Stimulated activated CD4-positive, alpha-beta T cell treated with anti-CD3 and anti-CD28 coated beads, Interleukin-4, amount 100 ng/mL, for 4 hours (primary cell): Measurements from ENCODE around the gene TNNT3.
"Not testable (repeated sequence)": the region's sequence is repeated elsewhere in the genome, so short reads cannot be mapped to it uniquely, and the experiment has no call there.

ENCODE experiments used
- DNase-seq, 2 experiments: peaks; one replicate each; pipeline ENCODE4 v3.0.0-alpha.2; 2020

The TNNT3 gene

GRCh38 chr11:1919391-1920127 lies at the start of gene TNNT3:
TNNT3 (plus strand) TSS chr11:1919703; CDS start chr11:1922875, 3,172 bp downstream.
- DNase-seq, result no peak

- DNase-seq, result no peak
These were observed 49.2 kb upstream of the TNNT3 start for GRCh38 chr11:1870326-1870696.

DNA sequence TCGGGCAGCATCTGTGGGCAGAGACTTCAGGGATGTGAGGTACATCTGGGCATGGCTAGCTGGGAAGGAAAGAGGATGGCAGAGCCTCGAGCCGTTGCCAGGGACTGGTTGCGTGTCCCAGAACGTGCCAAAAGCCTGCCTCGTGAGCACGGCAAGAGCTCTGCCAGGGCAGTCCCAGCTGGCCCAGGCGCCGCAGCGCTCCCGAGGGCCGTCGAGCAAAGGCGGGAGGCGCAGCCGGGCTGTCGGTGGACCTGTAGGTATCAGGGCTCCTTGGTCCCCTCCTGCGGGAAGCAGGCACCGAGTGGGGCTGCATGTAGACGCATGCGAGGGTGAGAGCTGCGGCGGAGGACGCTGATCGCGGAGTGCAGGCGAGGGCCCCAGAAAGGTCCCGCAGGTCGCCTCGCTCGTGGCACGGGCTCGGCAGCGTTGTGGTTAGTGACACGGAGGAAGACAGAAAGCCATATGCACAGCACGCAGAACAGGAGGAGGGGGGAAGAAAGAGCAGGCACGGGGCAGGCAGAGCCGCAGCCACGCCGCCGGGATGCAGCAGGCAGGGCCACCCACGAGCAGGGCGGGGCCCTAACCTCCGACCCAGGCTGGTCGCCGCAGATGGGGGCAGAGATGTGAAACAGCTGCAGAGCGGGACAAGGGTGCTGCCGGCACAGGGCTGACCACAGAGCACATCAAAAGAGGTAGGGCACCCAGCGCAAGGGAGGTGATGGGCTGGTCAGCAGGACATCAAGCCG lies 48.6 kb upstream of the TNNT3 start:
- no peak for DNase-seq

- no peak for DNase-seq
These were observed 48.0 kb upstream of the TNNT3 start for GRCh38 chr11:1871531-1871930.

- no peak for DNase-seq
These were observed 47.1 kb upstream of the TNNT3 start for GRCh38 chr11:1872267-1872985.

DNA sequence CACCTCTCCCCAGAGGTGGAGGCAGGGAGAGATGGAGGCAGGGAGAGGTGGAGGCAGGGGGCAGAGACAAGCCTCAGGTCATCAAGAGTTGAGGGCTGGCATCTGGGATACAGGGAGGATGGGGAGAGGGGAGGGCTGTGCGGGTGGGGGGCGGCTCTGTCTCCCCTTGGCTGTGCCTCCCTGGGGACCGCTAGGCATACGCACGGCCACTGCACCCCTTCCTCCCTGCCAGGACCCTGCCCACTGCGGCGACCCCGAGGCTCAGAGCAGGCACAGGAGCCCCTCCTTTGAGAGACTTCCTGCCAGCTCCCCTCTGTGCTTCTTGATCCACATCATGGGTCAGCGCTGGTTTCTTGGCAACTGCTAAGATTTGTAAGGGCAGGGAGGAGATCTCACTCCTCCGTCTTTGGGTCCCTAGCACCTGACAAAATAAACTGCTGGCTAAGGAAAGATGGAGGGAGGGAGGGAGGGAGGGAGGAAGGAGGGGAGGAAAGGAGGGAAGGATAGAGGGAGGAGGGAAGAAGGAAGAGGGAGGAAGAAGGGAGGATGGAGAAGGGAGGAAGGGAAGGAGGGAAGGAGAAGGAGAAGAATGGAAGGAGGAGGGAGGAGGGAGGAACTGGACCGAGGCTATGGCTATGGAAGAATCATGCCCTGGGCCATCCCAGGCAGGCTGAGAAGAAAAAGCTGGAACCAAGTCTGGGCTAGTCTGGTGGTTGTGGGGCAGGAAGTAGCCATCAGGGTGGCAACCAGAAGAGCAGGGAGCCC lies 46.3 kb upstream of the TNNT3 start:
- no peak for DNase-seq

DNA sequence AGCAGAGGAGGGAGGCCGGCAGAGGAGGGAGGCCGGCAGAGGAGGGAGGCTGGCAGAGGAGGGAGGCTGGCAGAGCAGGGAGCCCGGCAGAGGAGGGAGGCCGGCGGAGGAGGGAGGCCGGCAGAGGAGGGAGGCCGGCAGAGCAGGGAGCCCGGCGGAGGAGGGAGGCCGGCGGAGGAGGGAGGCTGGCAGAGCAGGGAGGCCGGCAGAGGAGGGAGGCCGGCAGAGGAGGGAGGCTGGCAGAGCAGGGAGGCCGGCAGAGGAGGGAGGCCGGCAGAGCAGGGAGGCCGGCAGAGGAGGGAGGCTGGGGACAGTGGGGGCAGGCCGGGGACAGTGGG lies 45.7 kb upstream of the TNNT3 start:
- not testable (repeated sequence) for DNase-seq

GRCh38 chr11:1874441-1875092 lies 44.9 kb upstream of the TNNT3 start:
- DNase-seq, result not testable (repeated sequence)

DNA sequence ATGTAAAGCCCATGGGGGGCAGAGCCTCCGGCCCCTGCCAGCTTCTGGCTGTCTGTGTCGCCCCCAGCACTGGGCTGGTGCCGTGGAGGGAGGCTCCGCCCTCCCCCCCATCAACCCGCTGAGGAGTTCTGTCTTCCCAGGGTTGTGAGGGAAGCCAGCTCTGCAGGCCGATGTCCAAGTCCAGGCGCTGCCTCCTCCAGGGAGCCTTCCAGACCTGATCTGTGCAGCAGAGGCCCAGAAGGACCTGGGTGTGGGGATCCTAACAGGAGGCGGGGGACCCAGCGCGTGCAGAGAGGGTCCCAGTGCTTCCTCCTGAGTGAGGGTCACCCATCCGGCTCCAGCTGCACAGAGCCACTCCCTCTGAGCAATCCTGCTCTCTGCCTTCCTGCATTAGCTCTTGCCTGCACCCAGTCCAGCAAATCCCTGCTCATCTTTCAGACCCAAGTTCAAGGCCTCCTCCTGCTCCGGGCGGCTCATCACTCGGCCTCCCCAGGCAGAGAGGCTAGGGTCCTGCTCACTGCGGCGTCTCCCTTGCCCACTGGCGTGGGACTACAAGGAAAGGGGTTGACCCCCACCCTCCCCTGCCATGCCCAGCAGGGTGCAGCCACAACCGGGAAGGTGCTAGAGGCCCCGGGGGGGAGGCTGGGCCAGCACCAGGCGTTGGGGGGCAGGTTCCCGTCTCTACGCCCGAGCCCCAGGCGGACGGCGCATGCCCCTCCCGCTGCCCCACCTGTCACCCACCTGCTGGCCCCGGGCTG lies 44.2 kb upstream of the TNNT3 start:
- DNase-seq, result no peak

GRCh38 chr11:1875851-1876301 lies 43.6 kb upstream of the TNNT3 start:
- not testable (repeated sequence) for DNase-seq

- DNase-seq, result no peak
These were observed 43.0 kb upstream of the TNNT3 start for GRCh38 chr11:1876361-1877063.

DNA sequence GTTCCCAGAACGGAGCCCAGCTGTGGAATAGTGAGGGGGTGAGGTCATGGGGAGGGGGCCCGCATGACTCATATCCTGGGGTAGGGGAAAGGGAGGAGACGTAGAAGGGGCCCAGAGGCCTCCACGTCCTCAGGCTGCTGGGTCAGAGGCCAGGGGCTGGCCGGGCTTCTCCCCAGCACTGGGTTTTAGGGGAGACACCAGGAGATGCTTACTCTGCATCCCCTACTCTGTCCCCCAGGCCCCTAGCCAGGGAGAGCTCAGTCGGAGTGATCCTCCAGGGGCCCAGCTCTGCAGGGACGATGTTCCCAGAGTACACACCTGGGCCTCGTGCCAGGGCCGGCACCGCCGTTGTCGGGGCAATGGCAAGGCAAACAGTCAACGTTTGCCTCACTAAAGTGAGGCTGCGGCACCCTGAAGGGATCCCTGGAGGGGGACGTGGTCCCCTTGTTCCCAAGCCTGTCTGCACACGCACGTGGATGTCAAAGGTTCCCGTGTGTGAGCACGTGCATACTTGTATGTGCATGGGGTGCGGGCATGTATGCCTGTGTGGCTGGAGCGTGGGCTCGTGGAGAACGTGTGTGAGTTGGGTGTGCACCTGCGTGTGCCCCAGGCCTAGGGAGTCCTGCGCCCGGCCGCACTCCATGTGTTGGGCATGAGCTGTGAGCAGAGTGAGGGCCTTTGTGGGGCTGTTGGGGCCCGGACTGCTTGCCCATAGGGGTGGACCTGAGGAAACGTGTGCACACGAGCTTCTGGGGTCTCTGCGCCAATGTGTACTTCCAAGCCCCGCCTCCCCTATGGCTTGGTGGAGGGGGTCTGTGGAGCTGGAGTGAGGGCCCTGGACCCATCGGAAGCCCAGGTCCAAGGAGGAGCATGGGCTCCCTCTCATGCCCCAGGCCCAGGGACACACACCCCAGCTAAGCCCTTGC lies 42.0 kb upstream of the TNNT3 start:
- no peak for DNase-seq

DNA sequence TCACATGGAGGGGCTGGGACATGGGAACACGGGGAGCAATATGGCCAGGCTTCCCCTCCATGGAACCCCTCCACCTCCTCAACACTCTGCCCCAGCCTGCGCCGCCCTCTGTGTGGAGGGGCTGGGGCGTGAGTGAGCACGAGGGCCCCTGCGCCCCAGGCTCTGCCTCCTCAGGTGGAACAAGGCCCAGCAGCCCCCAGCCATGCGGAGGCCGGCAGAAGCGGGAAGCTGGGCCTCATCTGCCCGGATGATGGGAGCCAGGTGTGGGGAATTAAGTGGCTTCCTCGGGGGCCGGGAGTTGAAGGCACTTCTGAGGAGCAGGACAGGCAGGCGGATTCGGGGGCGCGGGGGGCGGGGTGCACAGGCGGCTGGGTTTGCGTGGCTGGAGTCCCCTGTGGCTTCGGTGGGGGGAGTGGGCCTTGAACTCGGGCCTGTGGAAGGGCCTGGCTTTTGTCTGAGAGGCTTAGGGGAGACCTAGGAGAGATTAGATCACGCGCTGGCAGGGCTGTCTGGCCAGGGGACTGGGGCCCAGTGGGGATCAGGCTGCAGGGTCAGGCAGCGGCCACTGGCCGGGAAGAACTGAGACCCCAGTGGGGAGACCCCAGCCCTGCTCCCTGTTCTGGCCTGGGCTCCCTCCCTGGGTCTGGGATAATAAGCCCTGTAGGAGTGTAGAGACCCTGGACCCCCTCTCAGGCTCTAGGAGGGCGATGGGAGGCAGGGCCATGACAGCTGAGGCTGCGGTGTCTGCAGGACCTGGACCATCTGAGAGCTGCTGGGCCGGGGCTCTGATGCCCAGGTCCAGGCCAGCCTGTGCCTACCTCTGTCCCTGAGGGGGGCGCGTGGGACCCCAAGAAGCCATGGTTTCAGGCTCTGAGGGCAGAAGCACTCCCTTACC lies 41.1 kb upstream of the TNNT3 start:
- DNase-seq, result no peak

DNA sequence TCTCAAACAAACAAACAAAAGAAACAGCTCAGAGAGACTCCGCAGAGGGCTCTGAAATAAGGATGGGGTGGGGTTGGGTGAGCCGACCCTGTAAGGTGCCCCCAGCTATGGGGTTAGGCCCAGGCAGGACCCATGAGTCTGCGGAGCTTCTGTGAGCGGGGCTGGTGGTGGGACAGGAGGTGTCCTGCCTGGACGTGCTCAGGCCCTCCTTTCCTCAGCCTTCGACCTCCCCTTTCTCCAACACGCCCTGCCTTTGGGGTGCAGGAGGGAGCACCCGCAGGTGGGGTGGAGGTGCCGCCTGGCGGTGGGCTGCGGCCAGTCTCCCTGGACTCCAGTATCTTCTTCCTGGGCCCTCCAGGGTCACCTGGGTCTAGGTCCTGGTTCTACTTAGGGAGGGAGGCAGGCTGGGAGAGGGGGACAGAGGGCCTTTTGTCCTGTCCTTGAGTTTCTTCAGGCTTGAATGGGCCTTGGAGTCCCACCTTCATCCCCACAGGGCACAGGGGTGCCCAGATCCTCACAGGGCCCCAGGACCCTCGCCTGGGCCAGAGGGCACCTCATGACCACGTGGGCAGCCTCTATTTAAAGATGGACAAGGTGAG lies 40.1 kb upstream of the TNNT3 start:
- DNase-seq, result no peak

- no peak for DNase-seq
These were observed 39.4 kb upstream of the TNNT3 start for GRCh38 chr11:1879941-1880720.

DNA sequence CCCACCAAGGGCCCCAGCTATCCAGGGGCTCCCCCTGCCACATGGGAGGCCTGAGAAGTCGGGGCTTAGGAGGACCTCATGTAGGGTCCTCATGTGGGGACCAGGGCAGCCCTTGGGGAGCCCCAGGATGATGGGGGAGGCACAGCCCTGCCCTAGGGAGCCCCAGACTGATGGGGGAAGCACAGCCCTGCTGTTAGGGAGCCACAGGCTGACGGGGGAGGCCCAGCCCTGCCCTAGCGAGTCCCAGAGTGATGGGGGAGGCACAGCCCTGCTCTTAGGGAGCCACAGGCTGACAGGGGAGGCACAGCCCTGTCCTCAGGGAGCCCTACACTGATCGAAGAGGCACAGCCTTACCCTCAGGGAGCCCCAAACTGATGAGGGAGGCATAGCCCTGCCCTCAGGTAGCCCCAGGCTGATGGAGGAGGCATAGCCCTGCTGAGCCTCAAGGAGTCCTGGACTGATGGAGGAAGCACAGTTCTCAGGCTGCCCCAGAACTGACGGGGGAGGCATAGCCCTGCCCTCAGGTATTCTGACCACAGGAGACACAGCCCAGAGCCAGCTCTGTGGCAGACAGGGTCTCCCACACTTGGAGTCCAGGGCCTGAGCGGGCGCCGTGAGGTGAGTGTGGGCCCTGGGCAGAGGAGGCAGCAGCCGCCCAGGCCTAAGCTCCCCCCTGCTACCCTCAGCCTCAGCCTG lies 38.6 kb upstream of the TNNT3 start:
- no peak for DNase-seq
